ENCODE data around the gene ELK4.

DNA sequence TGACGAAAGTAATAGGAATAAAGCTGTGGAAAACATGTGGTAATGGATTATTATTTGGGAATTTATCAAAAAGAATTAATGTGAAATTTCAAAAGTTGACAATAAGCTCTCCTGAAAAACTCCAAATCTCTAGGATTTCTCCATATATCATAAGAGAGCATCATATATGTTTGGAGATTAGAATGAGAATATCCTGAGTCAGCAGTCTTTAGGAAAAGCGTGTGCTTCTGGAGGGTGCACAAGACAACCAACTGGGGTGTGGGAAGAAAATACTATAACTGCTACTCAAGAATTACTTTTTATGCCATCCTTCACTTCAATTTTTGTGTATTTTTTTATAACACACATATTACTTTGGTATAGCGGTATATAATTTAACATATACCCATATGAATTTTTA is 19.7 kb downstream of the ELK4 start:
- TF ChIP-seq E2F5 (CRISPR knock-in tag; IDR thresholded peaks at IDR 0.05) (no peak), CTCF (IDR thresholded peaks at IDR 0.05) (no peak), ZNF263 (CRISPR knock-in tag; IDR thresholded peaks at IDR 0.05; ENCODE audit: low read depth) (no peak), NFYB (CRISPR knock-in tag; conservative IDR thresholded peaks at IDR 0.05; ENCODE audit: low read depth) (no peak)
- TF ChIP-seq, protein P1, sequence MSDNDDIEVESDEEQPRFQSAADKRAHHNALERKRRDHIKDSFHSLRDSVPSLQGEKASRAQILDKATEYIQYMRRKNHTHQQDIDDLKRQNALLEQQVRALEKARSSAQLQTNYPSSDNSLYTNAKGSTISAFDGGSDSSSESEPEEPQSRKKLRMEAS (CRISPR knock-in tag; IDR thresholded peaks at IDR 0.05) = no peak

Measured in WTC11 (cell line).